ENCODE results near the gene TCP11L1. TPM values are rescaled to one million over a fixed set of nuclear protein-coding genes. Genes with fewer than 3 reads are reported as not detected.

The TCP11L1 gene
- total and polyA plus RNA-seq, 2 of the 8 experiments (the other 6 are each of a cell fraction or from before 2014, with no cell fraction given), result 10.9 to 23.1 TPM

DNA sequence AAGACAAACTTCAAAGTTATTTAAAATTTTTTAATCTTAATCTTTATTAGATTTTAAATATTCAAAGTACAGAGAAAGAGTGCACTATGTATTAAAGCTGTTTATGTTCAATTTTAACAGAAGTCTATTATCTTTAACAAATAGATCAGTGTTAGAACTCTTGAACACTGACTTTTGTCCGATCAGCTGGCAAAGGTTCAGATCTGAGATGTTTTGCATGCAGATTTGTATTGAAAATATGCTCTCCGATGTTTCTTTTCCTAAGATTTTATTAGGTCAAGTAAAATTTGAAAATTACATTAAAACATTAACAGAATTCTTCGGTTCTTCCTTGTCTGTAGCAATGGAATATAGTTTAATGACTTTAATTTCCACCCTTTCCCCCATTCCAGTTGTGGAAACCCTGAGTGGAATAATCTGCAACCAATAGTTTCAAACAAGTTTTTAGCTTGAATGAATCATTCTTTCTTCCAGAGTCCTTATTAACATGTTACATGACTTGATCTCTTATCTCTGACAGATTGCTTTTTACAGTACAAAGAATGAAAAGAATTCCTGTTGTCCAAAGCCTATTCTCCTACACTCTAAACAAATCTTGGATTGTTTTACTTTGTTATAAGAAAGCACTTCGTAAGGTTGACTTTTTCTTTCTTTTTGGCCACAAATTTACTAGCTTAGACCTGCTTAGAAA, 11.4 kb upstream of the TCP11L1 start (continued):
- TF ChIP-seq, protein P1, sequence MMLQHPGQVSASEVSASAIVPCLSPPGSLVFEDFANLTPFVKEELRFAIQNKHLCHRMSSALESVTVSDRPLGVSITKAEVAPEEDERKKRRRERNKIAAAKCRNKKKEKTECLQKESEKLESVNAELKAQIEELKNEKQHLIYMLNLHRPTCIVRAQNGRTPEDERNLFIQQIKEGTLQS (IDR thresholded peaks at IDR 0.05; ENCODE audit: insufficient read depth, low read depth, low read length), result no peak
- TF ChIP-seq, protein P2, sequence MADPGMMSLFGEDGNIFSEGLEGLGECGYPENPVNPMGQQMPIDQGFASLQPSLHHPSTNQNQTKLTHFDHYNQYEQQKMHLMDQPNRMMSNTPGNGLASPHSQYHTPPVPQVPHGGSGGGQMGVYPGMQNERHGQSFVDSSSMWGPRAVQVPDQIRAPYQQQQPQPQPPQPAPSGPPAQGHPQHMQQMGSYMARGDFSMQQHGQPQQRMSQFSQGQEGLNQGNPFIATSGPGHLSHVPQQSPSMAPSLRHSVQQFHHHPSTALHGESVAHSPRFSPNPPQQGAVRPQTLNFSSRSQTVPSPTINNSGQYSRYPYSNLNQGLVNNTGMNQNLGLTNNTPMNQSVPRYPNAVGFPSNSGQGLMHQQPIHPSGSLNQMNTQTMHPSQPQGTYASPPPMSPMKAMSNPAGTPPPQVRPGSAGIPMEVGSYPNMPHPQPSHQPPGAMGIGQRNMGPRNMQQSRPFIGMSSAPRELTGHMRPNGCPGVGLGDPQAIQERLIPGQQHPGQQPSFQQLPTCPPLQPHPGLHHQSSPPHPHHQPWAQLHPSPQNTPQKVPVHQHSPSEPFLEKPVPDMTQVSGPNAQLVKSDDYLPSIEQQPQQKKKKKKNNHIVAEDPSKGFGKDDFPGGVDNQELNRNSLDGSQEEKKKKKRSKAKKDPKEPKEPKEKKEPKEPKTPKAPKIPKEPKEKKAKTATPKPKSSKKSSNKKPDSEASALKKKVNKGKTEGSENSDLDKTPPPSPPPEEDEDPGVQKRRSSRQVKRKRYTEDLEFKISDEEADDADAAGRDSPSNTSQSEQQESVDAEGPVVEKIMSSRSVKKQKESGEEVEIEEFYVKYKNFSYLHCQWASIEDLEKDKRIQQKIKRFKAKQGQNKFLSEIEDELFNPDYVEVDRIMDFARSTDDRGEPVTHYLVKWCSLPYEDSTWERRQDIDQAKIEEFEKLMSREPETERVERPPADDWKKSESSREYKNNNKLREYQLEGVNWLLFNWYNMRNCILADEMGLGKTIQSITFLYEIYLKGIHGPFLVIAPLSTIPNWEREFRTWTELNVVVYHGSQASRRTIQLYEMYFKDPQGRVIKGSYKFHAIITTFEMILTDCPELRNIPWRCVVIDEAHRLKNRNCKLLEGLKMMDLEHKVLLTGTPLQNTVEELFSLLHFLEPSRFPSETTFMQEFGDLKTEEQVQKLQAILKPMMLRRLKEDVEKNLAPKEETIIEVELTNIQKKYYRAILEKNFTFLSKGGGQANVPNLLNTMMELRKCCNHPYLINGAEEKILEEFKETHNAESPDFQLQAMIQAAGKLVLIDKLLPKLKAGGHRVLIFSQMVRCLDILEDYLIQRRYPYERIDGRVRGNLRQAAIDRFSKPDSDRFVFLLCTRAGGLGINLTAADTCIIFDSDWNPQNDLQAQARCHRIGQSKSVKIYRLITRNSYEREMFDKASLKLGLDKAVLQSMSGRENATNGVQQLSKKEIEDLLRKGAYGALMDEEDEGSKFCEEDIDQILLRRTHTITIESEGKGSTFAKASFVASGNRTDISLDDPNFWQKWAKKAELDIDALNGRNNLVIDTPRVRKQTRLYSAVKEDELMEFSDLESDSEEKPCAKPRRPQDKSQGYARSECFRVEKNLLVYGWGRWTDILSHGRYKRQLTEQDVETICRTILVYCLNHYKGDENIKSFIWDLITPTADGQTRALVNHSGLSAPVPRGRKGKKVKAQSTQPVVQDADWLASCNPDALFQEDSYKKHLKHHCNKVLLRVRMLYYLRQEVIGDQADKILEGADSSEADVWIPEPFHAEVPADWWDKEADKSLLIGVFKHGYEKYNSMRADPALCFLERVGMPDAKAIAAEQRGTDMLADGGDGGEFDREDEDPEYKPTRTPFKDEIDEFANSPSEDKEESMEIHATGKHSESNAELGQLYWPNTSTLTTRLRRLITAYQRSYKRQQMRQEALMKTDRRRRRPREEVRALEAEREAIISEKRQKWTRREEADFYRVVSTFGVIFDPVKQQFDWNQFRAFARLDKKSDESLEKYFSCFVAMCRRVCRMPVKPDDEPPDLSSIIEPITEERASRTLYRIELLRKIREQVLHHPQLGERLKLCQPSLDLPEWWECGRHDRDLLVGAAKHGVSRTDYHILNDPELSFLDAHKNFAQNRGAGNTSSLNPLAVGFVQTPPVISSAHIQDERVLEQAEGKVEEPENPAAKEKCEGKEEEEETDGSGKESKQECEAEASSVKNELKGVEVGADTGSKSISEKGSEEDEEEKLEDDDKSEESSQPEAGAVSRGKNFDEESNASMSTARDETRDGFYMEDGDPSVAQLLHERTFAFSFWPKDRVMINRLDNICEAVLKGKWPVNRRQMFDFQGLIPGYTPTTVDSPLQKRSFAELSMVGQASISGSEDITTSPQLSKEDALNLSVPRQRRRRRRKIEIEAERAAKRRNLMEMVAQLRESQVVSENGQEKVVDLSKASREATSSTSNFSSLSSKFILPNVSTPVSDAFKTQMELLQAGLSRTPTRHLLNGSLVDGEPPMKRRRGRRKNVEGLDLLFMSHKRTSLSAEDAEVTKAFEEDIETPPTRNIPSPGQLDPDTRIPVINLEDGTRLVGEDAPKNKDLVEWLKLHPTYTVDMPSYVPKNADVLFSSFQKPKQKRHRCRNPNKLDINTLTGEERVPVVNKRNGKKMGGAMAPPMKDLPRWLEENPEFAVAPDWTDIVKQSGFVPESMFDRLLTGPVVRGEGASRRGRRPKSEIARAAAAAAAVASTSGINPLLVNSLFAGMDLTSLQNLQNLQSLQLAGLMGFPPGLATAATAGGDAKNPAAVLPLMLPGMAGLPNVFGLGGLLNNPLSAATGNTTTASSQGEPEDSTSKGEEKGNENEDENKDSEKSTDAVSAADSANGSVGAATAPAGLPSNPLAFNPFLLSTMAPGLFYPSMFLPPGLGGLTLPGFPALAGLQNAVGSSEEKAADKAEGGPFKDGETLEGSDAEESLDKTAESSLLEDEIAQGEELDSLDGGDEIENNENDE (IDR thresholded peaks at IDR 0.05; ENCODE audit: insufficient replicate concordance, low read length), result no peak
- no peak for TF ChIP-seq NANOG (IDR thresholded peaks at IDR 0.05; ENCODE audit: insufficient read depth, low read depth, low read length, poor library complexity, severe bottlenecking)
